GM19193 (cell line): ENCODE results near the gene DAZL.

Source experiments
- POLR2A ChIP-seq: IDR thresholded peaks from 4 replicates; pipeline ENCODE4 v1.6.1; 2011; ENCODE audit not compliant: insufficient read depth, insufficient read length; ENCODE audit errors: extremely low read depth

DAZL gene

GRCh38 chr3:16604433-16604832, 790 bp downstream of the DAZL start:
- TF ChIP-seq POLR2A: no peak

- no peak for TF ChIP-seq POLR2A
Observed at GRCh38 chr3:16601537-16602005, 3.7 kb downstream of the DAZL start.

- no peak for TF ChIP-seq POLR2A
Observed at GRCh38 chr3:16600780-16601536, 4.3 kb downstream of the DAZL start.

GRCh38 chr3:16599694-16600093, 5.5 kb downstream of the DAZL start:
- no peak for TF ChIP-seq POLR2A

GRCh38 chr3:16596352-16597032, 8.7 kb downstream of the DAZL start:
- TF ChIP-seq POLR2A: no peak

GRCh38 chr3:16595778-16596177, 9.4 kb downstream of the DAZL start:
- no peak for TF ChIP-seq POLR2A

GRCh38 chr3:16589867-16590624, 15.2 kb downstream of the DAZL start:
- TF ChIP-seq POLR2A: no peak

- no peak for TF ChIP-seq POLR2A
Observed at GRCh38 chr3:16589120-16589519, 16.1 kb downstream of the DAZL start.

- TF ChIP-seq POLR2A: no peak
Observed at GRCh38 chr3:16587681-16588060, 17.6 kb downstream of the DAZL start.

GRCh38 chr3:16587047-16587680, 18.1 kb downstream of the DAZL start:
- no peak for TF ChIP-seq POLR2A

- no peak for TF ChIP-seq POLR2A
Observed at GRCh38 chr3:16584880-16585279, 20.3 kb downstream of the DAZL start.

GRCh38 chr3:16583551-16583950, 21.7 kb downstream of the DAZL start:
- TF ChIP-seq POLR2A: no peak

- TF ChIP-seq POLR2A: no peak
Observed at GRCh38 chr3:16570113-16570512, 35.1 kb downstream of the DAZL start.

GRCh38 chr3:16568532-16568931, 36.7 kb downstream of the DAZL start:
- no peak for TF ChIP-seq POLR2A

- TF ChIP-seq POLR2A: no peak
Observed at GRCh38 chr3:16568115-16568514, 37.1 kb downstream of the DAZL start.
